Endodermal cell (in vitro differentiated cells): ENCODE data around the gene CREG1. TPM values are rescaled to one million over a fixed set of nuclear protein-coding genes. Genes with fewer than 3 reads are reported as not detected.

Experiments
- DNase-seq: peaks from one replicate; pipeline ENCODE4 v3.0.0-alpha.2; 2017
- H3K27ac ChIP-seq: 2 replicates; pipeline ENCODE4 v1.5.1; 2013; ENCODE audit warnings: mild to moderate bottlenecking, low read depth, low read length, moderate library complexity
- H3K27me3 ChIP-seq: 2 replicates; pipeline ENCODE4 v1.6.1; 2013; ENCODE audit warnings: mild to moderate bottlenecking, low read length, moderate library complexity; ENCODE audit not compliant: insufficient read depth, control insufficient read depth, poor library complexity, severe bottlenecking
- H3K36me3 ChIP-seq: 2 replicates; pipeline ENCODE4 v1.7.0; 2013; ENCODE audit warnings: mild to moderate bottlenecking, low read length, moderate library complexity; ENCODE audit not compliant: control insufficient read depth, insufficient read depth
- H3K4me1 ChIP-seq: one replicate; pipeline ENCODE4 v1.7.0; 2013; ENCODE audit warnings: low read length; ENCODE audit not compliant: control insufficient read depth, insufficient read depth
- H3K4me3 ChIP-seq: 2 replicates; pipeline ENCODE4 v1.5.1; 2013; ENCODE audit warnings: mild to moderate bottlenecking, low read length, moderate library complexity
- H3K9ac ChIP-seq: 2 replicates; pipeline ENCODE4 v1.6.1; 2013; ENCODE audit warnings: mild to moderate bottlenecking, low read length, moderate library complexity; ENCODE audit not compliant: poor library complexity, severe bottlenecking; ENCODE audit errors: extremely low read depth
- H3K9me3 ChIP-seq: 2 replicates; pipeline ENCODE4 v1.6.1; 2013; ENCODE audit warnings: mild to moderate bottlenecking, low read length, moderate library complexity; ENCODE audit not compliant: control insufficient read depth
- H3K27ac Mint-ChIP-seq: 2 replicates; pipeline ENCODE4 v1.8.0; 2020; ENCODE audit warnings: mixed read lengths
- H3K27me3 Mint-ChIP-seq: 2 replicates; pipeline ENCODE4 v1.8.0; 2021; ENCODE audit warnings: mild to moderate bottlenecking, mixed read lengths; ENCODE audit not compliant: insufficient read depth
- H3K36me3 Mint-ChIP-seq: 2 replicates; pipeline ENCODE4 v1.8.0; 2020; ENCODE audit warnings: low read depth, mixed read lengths
- H3K4me1 Mint-ChIP-seq: 2 replicates; pipeline ENCODE4 v1.8.0; 2020; ENCODE audit warnings: mixed read lengths
- H3K4me3 Mint-ChIP-seq: 2 replicates; pipeline ENCODE4 v1.8.0; 2020; ENCODE audit warnings: mild to moderate bottlenecking, moderate library complexity, mixed read lengths
- H3K9me3 Mint-ChIP-seq: 2 replicates; pipeline ENCODE4 v1.8.0; 2020; ENCODE audit warnings: mild to moderate bottlenecking, mixed read lengths
- CTCF ChIP-seq: fragments of 200-600 bp; sonication (generic); conservative IDR thresholded peaks from 2 replicates; pipeline ENCODE4 v1.5.0; 2021; ENCODE audit warnings: antibody characterized with exemption, mild to moderate bottlenecking
- WGBS, 2 experiments: methylation state at CpG; one replicate each; pipeline versions ENCODE4 v1.1.5 to v1.1.7; 2013; ENCODE audit warnings: missing lambda C conversion rate in 2 of 2, mixed read lengths in 1 of 2; ENCODE audit not compliant: insufficient coverage in 1 of 2, insufficient read length in 1 of 2; 5-methylcytosine and 5-hydroxymethylcytosine counted together
- total RNA-seq, 2 donors: library from RNA; stranded (reverse); fragmentation: NEBNext Ultra II Directional in 1 of 2; extraction: Animal tissue kit (Norgen Biotek cat#: 25700) in 1 of 2; gene quantifications; 2 replicates in 1 of 2; 3 replicates in 1 of 2; pipeline ENCODE4 v1.2.1, GENCODE V29; 2021

Gene CREG1
- total RNA-seq, 2 donors from 2014 or later: 19.0 to 19.7 TPM

- no peaks in the 10 kb centered on the region for H3K9me3 Mint-ChIP-seq
- H3K4me1 Mint-ChIP-seq: peaks cover 7% of the 10 kb centered on the region
- TF ChIP-seq CTCF: no peak
- H3K27me3 Mint-ChIP-seq: peaks cover 3% of the 10 kb centered on the region
- H3K36me3 ChIP-seq: no peaks in the 10 kb centered on the region
- no peaks in the 10 kb centered on the region for H3K36me3 Mint-ChIP-seq
- peak overlapping the region; percentile 87 for H3K4me3 ChIP-seq
- H3K27me3 ChIP-seq: peaks cover 9% of the 10 kb centered on the region
- no peak overlapping the region for H3K9ac ChIP-seq
- no peaks in the 10 kb centered on the region for H3K9me3 ChIP-seq
- no peak for DNase-seq
- 7 to 19% methylated on average over 8 to 15 of the region's 15 CpGs for WGBS, 2 experiments
- no peak overlapping the region for H3K27ac ChIP-seq
- H3K4me1 ChIP-seq: no peaks in the 10 kb centered on the region
- peak overlapping the region; percentile 60 for H3K4me3 Mint-ChIP-seq
- peak overlapping the region; percentile 68 for H3K27ac Mint-ChIP-seq
These were observed 642 bp upstream of the CREG1 start for GRCh38 chr1:167554028-167554779.

- Mint-ChIP-seq H3K36me3 (no peaks in the 10 kb centered on the region), H3K27ac (no peak overlapping the region), H3K4me3 (no peak overlapping the region), H3K27me3 (peaks cover 3% of the 10 kb centered on the region), H3K9me3 (no peaks in the 10 kb centered on the region), H3K4me1 (peaks cover 14% of the 10 kb centered on the region)
- Histone ChIP-seq H3K9ac (no peak overlapping the region), H3K9me3 (no peaks in the 10 kb centered on the region), H3K4me3 (no peak overlapping the region), H3K36me3 (no peaks in the 10 kb centered on the region), H3K4me1 (no peaks in the 10 kb centered on the region), H3K27ac (no peak overlapping the region), H3K27me3 (peaks cover 9% of the 10 kb centered on the region)
- DNase-seq: no peak
- WGBS, 2 experiments: 100% methylated on average over 1 of the region's 1 CpG; no CpG with 5 or more reads in 1 of the 2 experiments
- TF ChIP-seq CTCF: no peak
These were observed 2.2 kb downstream of the CREG1 start for GRCh38 chr1:167551362-167551761.

- Mint-ChIP-seq H3K36me3 (no peaks in the 10 kb centered on the region), H3K4me1 (peaks cover 6% of the 10 kb centered on the region), H3K9me3 (no peaks in the 10 kb centered on the region), H3K4me3 (no peak overlapping the region), H3K27ac (no peak overlapping the region), H3K27me3 (peaks cover 3% of the 10 kb centered on the region)
- Histone ChIP-seq H3K9me3 (no peaks in the 10 kb centered on the region), H3K4me3 (no peak overlapping the region), H3K4me1 (peaks cover 3% of the 10 kb centered on the region), H3K27me3 (peaks cover 9% of the 10 kb centered on the region), H3K36me3 (no peaks in the 10 kb centered on the region), H3K9ac (no peak overlapping the region), H3K27ac (no peak overlapping the region)
- no peak for TF ChIP-seq CTCF
- WGBS, 2 experiments: 93% methylated on average over 3 to 5 of the region's 5 CpGs
- no peak for DNase-seq
These were observed 5.3 kb downstream of the CREG1 start for GRCh38 chr1:167548059-167548932.
